ENCODE measurements around the gene DUSP28.

GRCh38 chr2:240570531-240571313, 10.6 kb downstream of the DUSP28 start:
- TF ChIP-seq, protein P1, sequence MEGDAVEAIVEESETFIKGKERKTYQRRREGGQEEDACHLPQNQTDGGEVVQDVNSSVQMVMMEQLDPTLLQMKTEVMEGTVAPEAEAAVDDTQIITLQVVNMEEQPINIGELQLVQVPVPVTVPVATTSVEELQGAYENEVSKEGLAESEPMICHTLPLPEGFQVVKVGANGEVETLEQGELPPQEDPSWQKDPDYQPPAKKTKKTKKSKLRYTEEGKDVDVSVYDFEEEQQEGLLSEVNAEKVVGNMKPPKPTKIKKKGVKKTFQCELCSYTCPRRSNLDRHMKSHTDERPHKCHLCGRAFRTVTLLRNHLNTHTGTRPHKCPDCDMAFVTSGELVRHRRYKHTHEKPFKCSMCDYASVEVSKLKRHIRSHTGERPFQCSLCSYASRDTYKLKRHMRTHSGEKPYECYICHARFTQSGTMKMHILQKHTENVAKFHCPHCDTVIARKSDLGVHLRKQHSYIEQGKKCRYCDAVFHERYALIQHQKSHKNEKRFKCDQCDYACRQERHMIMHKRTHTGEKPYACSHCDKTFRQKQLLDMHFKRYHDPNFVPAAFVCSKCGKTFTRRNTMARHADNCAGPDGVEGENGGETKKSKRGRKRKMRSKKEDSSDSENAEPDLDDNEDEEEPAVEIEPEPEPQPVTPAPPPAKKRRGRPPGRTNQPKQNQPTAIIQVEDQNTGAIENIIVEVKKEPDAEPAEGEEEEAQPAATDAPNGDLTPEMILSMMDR (IDR thresholded peaks at IDR 0.05; ENCODE audit: low read length) = no peak
- no peak for TF ChIP-seq EZH2 (IDR thresholded peaks at IDR 0.05; ENCODE audit: borderline replicate concordance, low read length)

All from OCI-LY1 (cell line).